ENCODE data around the gene WDR75.

WDR75 gene

GRCh38 chr2:189499137-189499536 lies 57.9 kb downstream of the WDR75 start:
- no peak for DNase-seq (ENCODE audit: low read depth, low spot score)

DNA sequence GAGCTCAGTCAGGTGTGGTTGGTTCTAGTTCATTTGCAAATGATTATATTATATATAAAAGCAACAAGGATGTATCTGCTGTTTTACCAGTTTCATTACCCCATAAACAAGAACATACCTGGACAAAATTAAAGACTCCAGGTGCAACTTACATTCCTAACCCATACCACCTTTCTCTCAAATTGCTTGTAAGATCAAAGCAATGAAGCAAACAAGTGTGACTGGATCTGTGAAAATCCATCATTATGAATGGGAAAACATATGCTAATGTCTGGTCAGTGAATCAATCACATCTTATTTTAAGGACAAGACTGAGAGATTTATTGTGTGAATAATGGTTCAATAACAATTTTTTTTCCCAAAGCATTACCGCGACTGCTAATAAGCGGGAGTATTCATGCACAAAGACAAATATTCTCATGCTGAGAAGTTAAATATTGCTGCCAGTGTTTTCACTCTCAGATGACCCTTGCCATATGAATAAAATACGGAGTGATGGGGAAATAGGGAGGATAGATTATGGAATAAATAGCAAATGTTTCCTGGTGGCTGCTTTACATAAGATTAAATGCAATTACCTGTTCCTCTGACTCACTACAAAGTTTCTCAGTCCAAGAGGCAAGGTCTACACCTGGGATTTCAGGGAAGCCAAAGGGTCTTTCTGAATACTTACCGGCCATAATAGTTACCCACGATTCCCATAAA lies 59.3 kb downstream of the WDR75 start:
- no peak for DNase-seq (ENCODE audit: low read depth, low spot score)

- DNase-seq (ENCODE audit: low read depth, low spot score) = no peak
Measured at GRCh38 chr2:189501487-189501886, 60.2 kb downstream of the WDR75 start.

GRCh38 chr2:189502714-189503113 lies 61.4 kb downstream of the WDR75 start:
- no peak for DNase-seq (ENCODE audit: low read depth, low spot score)

DNA sequence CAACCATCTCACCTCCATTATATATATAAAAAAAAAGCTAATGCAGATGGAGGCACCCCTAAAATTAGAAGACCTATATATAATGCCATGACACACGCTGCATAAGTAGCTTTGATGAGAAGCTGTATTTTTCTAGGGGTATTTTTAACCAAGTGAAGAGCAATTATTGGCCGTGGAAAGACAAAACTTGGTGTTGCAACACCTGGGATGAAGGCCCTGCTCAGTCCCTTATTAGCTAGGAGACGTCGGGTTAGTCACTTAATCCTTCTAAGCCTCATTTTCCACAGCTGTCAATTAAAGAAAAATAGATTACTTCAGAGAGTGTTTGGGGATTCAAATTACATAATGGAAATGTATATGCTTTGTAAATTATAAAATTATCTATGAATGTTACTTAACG lies 63.0 kb downstream of the WDR75 start:
- DNase-seq (ENCODE audit: low read depth, low spot score) = no peak

- no peak for DNase-seq (ENCODE audit: low read depth, low spot score)
Measured at GRCh38 chr2:189505492-189505891, 64.2 kb downstream of the WDR75 start.

DNA sequence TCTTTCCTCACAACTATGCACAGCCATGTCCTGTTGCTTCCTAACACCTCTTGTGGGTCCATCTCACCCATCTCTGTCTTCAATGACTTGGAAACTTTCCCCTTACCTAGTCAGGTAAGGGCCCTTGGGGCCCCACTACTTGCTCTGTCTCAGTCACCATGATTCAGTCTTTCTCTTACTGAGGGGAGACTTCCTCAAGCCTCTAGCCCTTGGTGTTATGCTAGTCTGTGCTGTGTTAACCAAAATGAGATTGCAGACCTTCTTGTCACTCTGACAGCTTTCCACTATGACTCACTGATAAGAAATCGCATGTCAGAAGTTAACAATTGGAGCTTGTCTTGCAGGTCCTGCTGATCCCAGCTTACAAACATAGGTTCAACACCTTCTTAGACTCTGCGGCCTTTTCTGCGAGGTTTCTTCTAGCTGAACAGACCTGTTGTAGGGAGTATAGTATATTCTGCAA lies 65.3 kb downstream of the WDR75 start:
- no peak for DNase-seq (ENCODE audit: low read depth, low spot score)

DNA sequence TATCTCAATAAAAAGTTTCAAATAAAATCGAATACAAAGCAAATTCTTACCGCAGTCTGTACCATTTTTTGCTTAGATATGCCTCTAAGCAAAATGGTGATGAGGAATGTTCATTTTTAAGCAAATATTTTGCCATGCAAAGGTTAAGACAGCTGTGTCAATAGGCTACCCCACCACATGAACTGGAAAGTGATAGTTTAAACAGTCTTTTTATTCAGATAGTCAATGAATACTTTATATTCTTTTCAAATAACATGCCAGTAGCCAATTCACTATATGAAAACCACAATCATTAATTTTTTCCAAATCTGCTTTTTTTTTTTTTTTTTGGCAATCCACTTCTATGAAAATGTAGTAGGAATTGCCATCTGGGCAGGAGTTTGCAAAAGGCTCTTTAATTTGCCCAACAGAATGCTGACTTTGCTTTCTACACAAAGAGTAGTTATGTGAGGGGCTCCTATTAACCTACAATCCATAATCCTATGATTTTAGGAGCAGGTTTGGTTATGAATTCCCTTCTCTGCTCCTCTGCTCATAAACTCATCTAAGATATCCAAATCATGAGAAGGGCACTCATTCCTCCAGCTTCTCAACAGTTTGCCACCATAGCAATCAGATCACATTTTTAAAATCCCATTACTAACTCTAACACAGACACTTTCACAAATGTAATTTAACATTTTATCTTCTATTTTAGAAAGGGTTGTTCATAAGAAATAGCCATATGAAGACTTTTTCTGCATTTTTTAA lies 70.1 kb downstream of the WDR75 start:
- no peak for DNase-seq (ENCODE audit: low read depth, low spot score)

- DNase-seq (ENCODE audit: low read depth, low spot score) = no peak
Measured at GRCh38 chr2:189511960-189512319, 70.7 kb downstream of the WDR75 start.

DNA sequence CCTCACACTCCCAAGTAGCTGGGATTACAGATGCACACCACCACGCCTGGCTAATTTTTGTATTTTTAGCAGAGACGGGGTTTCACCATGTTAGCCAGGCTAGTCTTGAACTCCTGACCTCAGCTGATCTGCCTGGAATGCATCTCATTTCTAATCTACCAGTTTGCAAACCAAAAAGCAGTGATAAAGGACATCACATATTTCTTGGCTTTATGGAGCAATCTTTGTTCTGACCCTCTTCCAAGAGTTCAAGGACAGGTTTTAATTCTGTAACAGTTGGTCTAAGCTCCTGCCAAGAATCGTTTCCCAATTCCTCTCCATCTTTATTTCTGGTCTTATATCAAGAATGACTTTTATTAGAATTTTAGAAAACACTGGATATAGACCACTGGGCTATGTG lies 71.6 kb downstream of the WDR75 start:
- DNase-seq (ENCODE audit: low read depth, low spot score) = no peak

DNA sequence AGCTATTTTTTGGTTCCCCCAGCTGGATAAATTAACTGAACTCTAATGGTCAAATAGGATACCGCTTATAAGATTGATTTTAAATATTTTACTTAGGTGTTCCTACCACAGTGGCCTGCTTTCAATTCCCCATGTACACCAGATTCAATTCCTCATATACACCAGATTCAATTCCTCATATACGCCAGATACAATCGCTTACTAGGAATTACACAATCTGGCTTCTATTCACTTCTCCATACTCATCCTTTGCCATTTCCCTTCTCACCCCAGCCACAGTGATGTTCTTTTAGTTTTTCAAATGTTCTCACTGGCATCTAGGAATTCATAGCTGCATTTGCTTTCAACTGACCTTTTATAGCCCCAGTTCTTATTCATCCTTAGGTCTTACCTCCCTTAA lies 72.8 kb downstream of the WDR75 start:
- DNase-seq (ENCODE audit: low read depth, low spot score) = no peak

DNA sequence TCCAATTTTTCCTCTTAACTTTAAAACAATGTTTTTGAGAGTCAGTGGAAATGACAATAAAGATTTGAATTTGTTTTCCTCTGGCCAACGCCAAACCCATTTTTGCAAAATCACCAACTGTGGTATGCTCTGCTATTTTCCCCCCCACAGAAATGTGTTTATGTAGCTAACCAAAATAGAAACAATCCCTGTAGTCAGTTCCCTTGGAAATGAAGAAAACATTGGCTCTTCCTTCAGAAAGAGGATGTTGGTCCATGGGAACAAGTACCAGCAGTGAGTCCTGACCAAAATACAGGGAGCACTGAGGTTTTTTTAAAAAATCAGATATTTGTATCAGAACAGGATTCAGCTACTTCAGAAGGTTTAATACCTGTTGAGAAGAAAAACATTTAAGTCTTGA lies 74.0 kb downstream of the WDR75 start:
- no peak for DNase-seq (ENCODE audit: low read depth, low spot score)

GRCh38 chr2:189516546-189516945 lies 75.3 kb downstream of the WDR75 start:
- DNase-seq (ENCODE audit: low read depth, low spot score) = no peak

GRCh38 chr2:189517847-189518535 lies 76.7 kb downstream of the WDR75 start:
- DNase-seq (ENCODE audit: low read depth, low spot score) = no peak

- no peak for DNase-seq (ENCODE audit: low read depth, low spot score)
Measured at GRCh38 chr2:189519631-189520387, 78.5 kb downstream of the WDR75 start.

GRCh38 chr2:189521699-189522434 lies 80.6 kb downstream of the WDR75 start:
- no peak for DNase-seq (ENCODE audit: low read depth, low spot score)

GRCh38 chr2:189522435-189523151 lies 81.3 kb downstream of the WDR75 start:
- no peak for DNase-seq (ENCODE audit: low read depth, low spot score)

DNA sequence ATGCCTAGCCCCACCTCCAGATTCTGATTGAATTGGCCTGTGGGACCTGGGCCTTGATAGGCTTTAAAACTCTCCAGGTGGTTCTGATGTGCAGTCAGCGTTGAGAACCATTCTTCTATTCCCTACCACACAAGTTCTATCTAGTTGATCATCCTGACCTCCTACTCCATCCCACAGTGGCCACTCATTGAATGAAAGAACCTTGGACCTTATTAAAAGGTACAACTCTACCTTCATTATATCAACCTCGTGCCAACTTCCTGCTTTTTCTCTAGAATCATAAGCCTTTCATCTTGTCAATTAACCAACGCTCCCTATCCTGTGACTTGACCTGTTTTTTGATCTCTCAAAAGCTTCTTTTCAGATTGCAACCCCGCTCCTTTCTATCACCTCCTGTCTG lies 83.5 kb downstream of the WDR75 start:
- DNase-seq (ENCODE audit: low read depth, low spot score) = no peak

Data from activated naive CD8-positive, alpha-beta T cell treated with anti-CD3 and anti-CD28 coated beads, Interleukin-2, amount 50 U/mL, for 16 hours (primary cell).